Measurements from ENCODE around the gene PTGS2.

DNA sequence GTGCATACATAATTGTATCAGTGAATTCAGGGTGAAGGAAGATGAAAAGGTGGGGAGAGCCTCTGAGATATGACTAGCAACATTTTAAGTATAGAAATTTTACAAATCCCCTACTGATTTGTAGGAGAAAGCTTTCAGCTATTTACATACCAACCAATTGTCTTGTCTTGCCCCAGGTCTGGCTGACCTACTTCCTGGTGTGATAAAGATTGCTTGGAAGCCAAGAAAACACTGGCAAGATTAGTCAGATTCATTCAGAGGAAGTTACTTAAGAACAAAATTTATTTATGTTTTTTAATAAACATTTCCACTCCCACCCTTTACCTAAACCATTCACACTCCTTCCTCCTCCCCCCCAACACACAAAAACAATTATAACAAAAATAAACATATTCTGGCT is 17.5 kb downstream of the PTGS2 start:
- TF ChIP-seq, protein P1, sequence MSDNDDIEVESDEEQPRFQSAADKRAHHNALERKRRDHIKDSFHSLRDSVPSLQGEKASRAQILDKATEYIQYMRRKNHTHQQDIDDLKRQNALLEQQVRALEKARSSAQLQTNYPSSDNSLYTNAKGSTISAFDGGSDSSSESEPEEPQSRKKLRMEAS (IDR thresholded peaks at IDR 0.05), result no peak
- TF ChIP-seq SP1 (IDR thresholded peaks at IDR 0.05; ENCODE audit: low read depth, low read length), result no peak
- TF ChIP-seq CBX8 (IDR thresholded peaks at IDR 0.05; ENCODE audit: borderline replicate concordance, low read depth, low read length), result no peak
- TF ChIP-seq EP300 (IDR thresholded peaks at IDR 0.05; ENCODE audit: borderline replicate concordance in 1 of 2, low read depth in 2 of 2, low read length in 2 of 2), result no peak
- no peak for TF ChIP-seq SIN3A (conservative IDR thresholded peaks at IDR 0.05 in 1 of 2, IDR thresholded peaks at IDR 0.05 in 1 of 2; ENCODE audit: low read depth in 1 of 2, low read length in 2 of 2)
- TF ChIP-seq, protein P2, sequence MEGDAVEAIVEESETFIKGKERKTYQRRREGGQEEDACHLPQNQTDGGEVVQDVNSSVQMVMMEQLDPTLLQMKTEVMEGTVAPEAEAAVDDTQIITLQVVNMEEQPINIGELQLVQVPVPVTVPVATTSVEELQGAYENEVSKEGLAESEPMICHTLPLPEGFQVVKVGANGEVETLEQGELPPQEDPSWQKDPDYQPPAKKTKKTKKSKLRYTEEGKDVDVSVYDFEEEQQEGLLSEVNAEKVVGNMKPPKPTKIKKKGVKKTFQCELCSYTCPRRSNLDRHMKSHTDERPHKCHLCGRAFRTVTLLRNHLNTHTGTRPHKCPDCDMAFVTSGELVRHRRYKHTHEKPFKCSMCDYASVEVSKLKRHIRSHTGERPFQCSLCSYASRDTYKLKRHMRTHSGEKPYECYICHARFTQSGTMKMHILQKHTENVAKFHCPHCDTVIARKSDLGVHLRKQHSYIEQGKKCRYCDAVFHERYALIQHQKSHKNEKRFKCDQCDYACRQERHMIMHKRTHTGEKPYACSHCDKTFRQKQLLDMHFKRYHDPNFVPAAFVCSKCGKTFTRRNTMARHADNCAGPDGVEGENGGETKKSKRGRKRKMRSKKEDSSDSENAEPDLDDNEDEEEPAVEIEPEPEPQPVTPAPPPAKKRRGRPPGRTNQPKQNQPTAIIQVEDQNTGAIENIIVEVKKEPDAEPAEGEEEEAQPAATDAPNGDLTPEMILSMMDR (IDR thresholded peaks at IDR 0.05; ENCODE audit: control extremely low read depth in 1 of 3, insufficient read depth in 1 of 3, low read depth in 1 of 3, low read length in 3 of 3), result no peak
- TF ChIP-seq POLR2AphosphoS5 (IDR thresholded peaks at IDR 0.05; ENCODE audit: low read depth, low read length), result no peak
- no peak for TF ChIP-seq EZH2 (IDR thresholded peaks at IDR 0.05; ENCODE audit: low read depth, low read length, severe bottlenecking)
- no peak for TF ChIP-seq SUZ12 (IDR thresholded peaks at IDR 0.05; ENCODE audit: low read length)
- no peak for TF ChIP-seq KDM1A (IDR thresholded peaks at IDR 0.05; ENCODE audit: borderline replicate concordance, low read length)
- TF ChIP-seq TBP (IDR thresholded peaks at IDR 0.05; ENCODE audit: low read depth, low read length), result no peak
- TF ChIP-seq TEAD4 (IDR thresholded peaks at IDR 0.05; ENCODE audit: low read depth, low read length), result no peak
- no peak for TF ChIP-seq YY1 (IDR thresholded peaks at IDR 0.05; ENCODE audit: low read depth, low read length)
- no peak for TF ChIP-seq POLR2A (IDR thresholded peaks at IDR 0.05; ENCODE audit: control extremely low read depth in 1 of 2, low read depth in 2 of 2, low read length in 2 of 2)
